ENCODE measurements around the gene TEAD4.

The TEAD4 gene

GRCh38 chr12:3003357-3003992 is 44.3 kb downstream of the TEAD4 start:
- no peak for DNase-seq

- no peak for DNase-seq
Observed at GRCh38 chr12:3004655-3005565, 45.7 kb downstream of the TEAD4 start.

- no peak for DNase-seq
Observed at GRCh38 chr12:3005736-3006135, 46.5 kb downstream of the TEAD4 start.

- no peak for DNase-seq
Observed at GRCh38 chr12:3009780-3010179, 50.6 kb downstream of the TEAD4 start.

- no peak for DNase-seq
Observed at GRCh38 chr12:3010214-3010930, 51.2 kb downstream of the TEAD4 start.

GRCh38 chr12:3012786-3013185 is 53.6 kb downstream of the TEAD4 start:
- DNase-seq = no peak

GRCh38 chr12:3014641-3015040 is 55.4 kb downstream of the TEAD4 start:
- no peak for DNase-seq

- DNase-seq = no peak
Observed at GRCh38 chr12:3015356-3015755, 56.2 kb downstream of the TEAD4 start.

GRCh38 chr12:3016191-3016590 is 57.0 kb downstream of the TEAD4 start:
- no peak for DNase-seq

- DNase-seq = no peak
Observed at GRCh38 chr12:3017281-3017680, 58.1 kb downstream of the TEAD4 start.

GRCh38 chr12:3018284-3019004 is 59.2 kb downstream of the TEAD4 start:
- no peak for DNase-seq

GRCh38 chr12:3019005-3019680 is 59.9 kb downstream of the TEAD4 start:
- no peak for DNase-seq

GRCh38 chr12:3020399-3020798 is 61.2 kb downstream of the TEAD4 start:
- no peak for DNase-seq

- no peak for DNase-seq
Observed at GRCh38 chr12:3020850-3021435, 61.7 kb downstream of the TEAD4 start.

GRCh38 chr12:3022411-3022810 is 63.2 kb downstream of the TEAD4 start:
- no peak for DNase-seq

- DNase-seq = no peak
Observed at GRCh38 chr12:3022961-3023360, 63.8 kb downstream of the TEAD4 start.

- no peak for DNase-seq
Observed at GRCh38 chr12:3028108-3028507, 68.9 kb downstream of the TEAD4 start.

- no peak for DNase-seq
Observed at GRCh38 chr12:3030821-3031429, 71.7 kb downstream of the TEAD4 start.

- DNase-seq = no peak
Observed at GRCh38 chr12:3032161-3032560, 73.0 kb downstream of the TEAD4 start.

- DNase-seq = no peak
Observed at GRCh38 chr12:3032770-3033538, 73.8 kb downstream of the TEAD4 start.

GRCh38 chr12:3033539-3033867 is 74.3 kb downstream of the TEAD4 start:
- DNase-seq = no peak
